Epithelial cell of proximal tubule (primary cell): ENCODE data around the gene SHISA4. TPM values are rescaled to one million over a fixed set of nuclear protein-coding genes. Genes with fewer than 3 reads are reported as not detected.

ENCODE experiments used
- DNase-seq: peaks from one replicate; pipeline ENCODE4 v3.0.0-alpha.2; 2011; ENCODE audit warnings: low read depth
- H3K4me3 ChIP-seq: 2 replicates; pipeline ENCODE4 v1.5.1; 2011; ENCODE audit warnings: low read depth, mild to moderate bottlenecking, low read length
- total RNA-seq: library from RNA; depleted of rRNA; stranded (reverse); fragments of >200 nt; gene quantifications from 2 replicates; pipeline ENCODE4 v1.2.3, GENCODE V29; 2015
- TF ChIP-seq, protein P1 (sequence below): conservative IDR thresholded peaks from 2 replicates; pipeline ENCODE4 v1.5.1; 2012; ENCODE audit warnings: low read depth, mild to moderate bottlenecking, low read length

The SHISA4 gene
- total RNA-seq, 1 donor from 2014 or later: 22.4 TPM

DNA sequence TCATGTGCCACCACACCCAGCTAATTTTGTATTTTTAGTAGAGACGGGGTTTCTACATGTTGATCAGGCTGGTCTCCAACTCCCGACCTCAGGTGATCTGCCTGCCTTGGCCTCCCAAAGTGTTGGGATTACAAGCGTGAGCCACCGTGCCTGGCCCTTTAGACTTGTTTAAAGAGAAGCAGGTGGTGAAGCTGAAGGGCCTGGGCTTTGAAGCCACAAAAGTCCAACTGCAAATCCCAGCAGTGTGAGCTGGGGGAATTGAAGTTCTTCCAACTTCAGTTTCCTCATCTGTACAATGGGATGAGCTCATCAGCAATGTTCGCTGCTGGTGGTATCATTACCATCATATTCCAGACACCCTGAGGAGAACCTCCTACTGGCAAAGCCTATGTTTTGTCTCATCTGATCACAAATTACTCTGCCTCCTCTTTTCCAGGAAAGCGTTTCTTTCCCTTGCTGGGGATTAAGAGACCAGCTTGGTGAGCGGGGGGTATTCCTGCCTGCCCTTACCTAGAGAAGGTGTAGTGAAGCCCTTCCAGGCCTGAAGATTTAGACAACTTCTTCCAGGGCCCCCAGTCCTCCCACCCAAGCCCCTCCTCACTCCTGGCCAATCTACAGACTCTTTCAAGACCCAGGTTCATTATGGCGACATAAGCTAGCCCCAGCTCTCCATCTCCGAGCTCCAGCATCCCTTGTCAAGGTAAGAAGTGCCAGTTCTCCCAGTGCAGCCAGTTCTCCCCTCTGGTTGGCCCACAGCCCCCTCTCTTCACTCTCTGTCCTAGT, 2.4 kb upstream of the SHISA4 start:
- no peak for DNase-seq
- H3K4me3 ChIP-seq: no peak overlapping the region
- TF ChIP-seq, protein P1, sequence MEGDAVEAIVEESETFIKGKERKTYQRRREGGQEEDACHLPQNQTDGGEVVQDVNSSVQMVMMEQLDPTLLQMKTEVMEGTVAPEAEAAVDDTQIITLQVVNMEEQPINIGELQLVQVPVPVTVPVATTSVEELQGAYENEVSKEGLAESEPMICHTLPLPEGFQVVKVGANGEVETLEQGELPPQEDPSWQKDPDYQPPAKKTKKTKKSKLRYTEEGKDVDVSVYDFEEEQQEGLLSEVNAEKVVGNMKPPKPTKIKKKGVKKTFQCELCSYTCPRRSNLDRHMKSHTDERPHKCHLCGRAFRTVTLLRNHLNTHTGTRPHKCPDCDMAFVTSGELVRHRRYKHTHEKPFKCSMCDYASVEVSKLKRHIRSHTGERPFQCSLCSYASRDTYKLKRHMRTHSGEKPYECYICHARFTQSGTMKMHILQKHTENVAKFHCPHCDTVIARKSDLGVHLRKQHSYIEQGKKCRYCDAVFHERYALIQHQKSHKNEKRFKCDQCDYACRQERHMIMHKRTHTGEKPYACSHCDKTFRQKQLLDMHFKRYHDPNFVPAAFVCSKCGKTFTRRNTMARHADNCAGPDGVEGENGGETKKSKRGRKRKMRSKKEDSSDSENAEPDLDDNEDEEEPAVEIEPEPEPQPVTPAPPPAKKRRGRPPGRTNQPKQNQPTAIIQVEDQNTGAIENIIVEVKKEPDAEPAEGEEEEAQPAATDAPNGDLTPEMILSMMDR: no peak

DNA sequence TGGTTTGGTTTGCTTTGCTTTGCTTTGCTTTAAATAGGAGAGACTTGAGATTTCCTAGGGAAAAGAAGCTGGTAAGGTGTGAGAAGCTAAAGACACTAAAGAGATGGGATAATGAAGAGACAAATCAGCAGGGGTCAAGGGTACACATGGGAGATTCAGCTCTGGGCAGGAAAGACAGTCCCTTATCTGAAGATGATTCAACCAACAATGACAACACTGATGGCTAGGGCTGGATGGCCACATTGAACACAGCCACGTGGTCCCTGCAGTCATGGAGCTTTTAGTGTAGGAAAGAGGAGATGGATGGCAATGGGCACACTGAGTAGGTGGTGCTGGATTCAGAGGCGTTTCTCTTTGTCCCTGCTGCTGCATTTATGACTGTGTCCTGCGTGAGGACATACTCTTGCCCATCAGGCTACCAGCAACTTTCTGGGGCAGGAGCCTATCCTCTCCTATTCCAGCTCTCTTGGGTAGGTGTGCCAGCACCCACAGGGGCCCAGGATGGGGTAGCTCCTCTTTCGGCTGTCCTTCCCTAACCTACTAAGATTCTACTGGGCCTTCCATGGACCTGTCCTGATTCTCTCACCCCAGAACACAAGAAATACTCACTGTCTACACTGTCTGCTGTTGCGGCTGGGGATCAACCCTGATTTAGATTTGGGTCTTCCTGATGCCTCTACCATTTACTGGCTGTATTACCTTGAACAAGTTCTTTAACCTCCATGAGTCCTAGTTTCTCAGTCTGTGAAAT, 1.4 kb upstream of the SHISA4 start:
- H3K4me3 ChIP-seq: no peak overlapping the region
- no peak for DNase-seq
- TF ChIP-seq, protein P1: no peak

DNA sequence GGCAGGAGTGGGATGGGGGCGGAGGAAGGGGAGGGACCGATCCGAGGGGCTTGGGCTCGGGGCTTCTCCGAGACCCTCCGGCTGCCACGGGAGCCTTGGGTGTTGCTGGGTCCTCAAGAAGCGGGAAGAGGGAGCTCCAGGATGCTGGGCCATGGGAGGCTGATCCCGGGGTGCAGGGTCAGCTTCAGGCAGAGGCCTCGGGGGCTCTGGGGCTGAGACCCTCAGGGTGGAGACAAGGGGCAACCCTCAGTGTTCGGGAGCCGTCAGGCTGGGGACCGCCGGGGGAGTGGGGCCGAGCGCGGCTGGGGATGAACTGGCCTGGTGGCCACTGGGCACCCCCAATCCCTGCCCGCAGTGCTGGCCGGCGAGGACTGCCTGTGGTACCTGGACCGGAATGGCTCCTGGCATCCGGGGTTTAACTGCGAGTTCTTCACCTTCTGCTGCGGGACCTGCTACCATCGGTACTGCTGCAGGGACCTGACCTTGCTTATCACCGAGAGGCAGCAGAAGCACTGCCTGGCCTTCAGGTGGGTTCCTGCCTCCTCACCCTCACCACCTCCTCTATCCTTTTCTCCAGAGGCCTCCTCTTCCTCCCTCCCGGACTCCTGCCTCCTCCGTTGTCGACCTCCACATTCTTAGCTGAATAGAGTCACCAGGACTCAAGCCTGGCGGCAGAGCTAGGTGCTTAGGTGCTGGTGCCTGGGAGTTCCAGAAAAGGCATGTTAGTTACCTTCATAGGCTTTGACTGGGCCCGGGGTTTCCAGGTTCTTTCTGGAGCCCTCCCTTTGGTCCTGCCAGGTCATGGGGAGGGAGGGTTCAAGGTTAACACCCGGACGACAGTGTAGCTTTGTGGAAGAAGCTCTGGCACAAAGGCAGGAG, 631 bp downstream of the SHISA4 start:
- DNase-seq: no peak
- TF ChIP-seq, protein P1: no peak
- H3K4me3 ChIP-seq: peak overlapping the region; percentile 83

DNA sequence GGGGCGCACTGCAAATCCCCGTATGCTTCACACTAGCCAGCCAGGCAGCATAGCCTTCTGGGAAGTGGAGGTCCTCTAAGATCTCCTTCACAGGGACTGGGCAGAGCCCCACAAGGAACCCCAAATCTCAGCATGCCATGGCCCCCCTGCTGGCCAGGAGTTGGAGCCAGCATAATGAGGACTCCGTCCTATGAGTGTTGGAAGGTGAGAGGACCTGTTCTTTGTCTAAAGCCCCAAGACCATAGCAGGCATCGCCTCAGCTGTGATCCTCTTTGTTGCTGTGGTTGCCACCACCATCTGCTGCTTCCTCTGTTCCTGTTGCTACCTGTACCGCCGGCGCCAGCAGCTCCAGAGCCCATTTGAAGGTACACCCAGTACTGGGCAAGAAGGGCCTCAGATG, 1.5 kb downstream of the SHISA4 start:
- TF ChIP-seq, protein P1: no peak
- DNase-seq: no peak
- no peak overlapping the region for H3K4me3 ChIP-seq

DNA sequence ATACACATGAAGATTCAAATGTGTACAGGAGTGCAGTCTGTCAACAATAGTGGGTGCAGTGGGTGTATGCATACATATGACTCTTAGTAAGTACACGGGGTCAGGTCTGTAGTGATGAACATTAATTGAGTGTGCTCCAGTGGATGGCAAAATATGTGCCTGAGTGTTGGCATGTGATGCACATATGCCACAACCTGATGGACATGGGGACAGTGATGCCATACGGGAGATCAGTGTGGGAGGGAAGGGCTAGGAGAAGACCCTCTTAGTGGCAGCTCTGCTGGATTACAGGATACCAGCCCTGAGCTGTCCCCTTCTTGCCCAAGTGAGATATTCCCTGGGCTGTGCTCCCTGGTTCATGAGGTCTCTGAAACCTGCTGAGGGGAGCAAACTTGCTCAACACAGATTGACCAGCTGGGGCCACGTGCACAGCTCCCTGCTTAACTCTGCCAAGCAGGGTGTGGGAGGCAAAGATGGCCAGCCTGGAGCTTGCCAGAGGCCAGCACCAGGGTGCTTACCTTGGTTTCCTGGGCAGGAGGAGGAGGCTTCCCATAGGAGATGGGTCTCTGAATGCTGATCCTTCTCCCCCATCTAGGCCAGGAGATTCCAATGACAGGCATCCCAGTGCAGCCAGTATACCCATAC, 2.2 kb downstream of the SHISA4 start:
- no peak for DNase-seq
- TF ChIP-seq, protein P1: no peak
- H3K4me3 ChIP-seq: no peak overlapping the region

DNA sequence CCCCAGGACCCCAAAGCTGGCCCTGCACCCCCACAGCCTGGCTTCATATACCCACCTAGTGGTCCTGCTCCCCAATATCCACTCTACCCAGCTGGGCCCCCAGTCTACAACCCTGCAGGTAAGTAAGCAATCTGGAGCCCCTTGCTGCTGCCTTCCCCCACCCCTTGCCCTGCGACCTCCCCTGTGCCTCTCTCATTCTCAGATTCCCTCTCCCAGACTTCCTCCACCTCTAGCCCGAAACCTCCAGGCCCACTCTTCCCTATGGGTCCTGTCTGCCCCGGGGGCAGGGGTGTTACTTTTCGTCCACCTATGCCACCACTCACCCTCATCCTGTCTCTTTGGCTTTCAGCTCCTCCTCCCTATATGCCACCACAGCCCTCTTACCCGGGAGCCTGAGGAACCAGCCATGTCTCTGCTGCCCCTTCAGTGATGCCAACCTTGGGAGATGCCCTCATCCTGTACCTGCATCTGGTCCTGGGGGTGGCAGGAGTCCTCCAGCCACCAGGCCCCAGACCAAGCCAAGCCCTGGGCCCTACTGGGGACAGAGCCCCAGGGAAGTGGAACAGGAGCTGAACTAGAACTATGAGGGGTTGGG, 2.9 kb downstream of the SHISA4 start:
- H3K4me3 ChIP-seq: no peak overlapping the region
- TF ChIP-seq, protein P1: no peak
- no peak for DNase-seq
